HG03432 (cell line): ENCODE measurements around the gene TBX3.
"Not testable (repeated sequence)": the region's sequence is repeated elsewhere in the genome, so short reads cannot be mapped to it uniquely, and the experiment has no call there.

Source experiments
- ATAC-seq: cut with Tn5 transposase; IDR thresholded peaks from one replicate; pipeline ENCODE4 v1.9.1; 2021; ENCODE audit warnings: mild to moderate bottlenecking, moderate library complexity; ENCODE audit not compliant: unreplicated experiment

TBX3 gene

GRCh38 chr12:114684098-114684869, at the start of gene TBX3:
Gene TBX3, minus strand, starts transcription at chr12:114684175. Its CDS starts 975 bp downstream, at chr12:114683200.
- peak; percentile 62 for ATAC-seq

- no peak for ATAC-seq
Observed at GRCh38 chr12:114732426-114733030, 48.6 kb upstream of the TBX3 start.

- ATAC-seq = no peak
Observed at GRCh38 chr12:114729731-114730130, 45.8 kb upstream of the TBX3 start.

GRCh38 chr12:114726092-114726710, 42.2 kb upstream of the TBX3 start:
- no peak for ATAC-seq

GRCh38 chr12:114722176-114722575, 38.2 kb upstream of the TBX3 start:
- not testable (repeated sequence) for ATAC-seq

GRCh38 chr12:114721266-114721665, 37.3 kb upstream of the TBX3 start:
- ATAC-seq = no peak

- ATAC-seq = no peak
Observed at GRCh38 chr12:114713466-114714215, 29.7 kb upstream of the TBX3 start.

GRCh38 chr12:114711689-114712152, 27.7 kb upstream of the TBX3 start:
- no peak for ATAC-seq

GRCh38 chr12:114710151-114710550, 26.2 kb upstream of the TBX3 start:
- no peak for ATAC-seq

- no peak for ATAC-seq
Observed at GRCh38 chr12:114709112-114709511, 25.1 kb upstream of the TBX3 start.

GRCh38 chr12:114708598-114708997, 24.6 kb upstream of the TBX3 start:
- ATAC-seq = not testable (repeated sequence)

- ATAC-seq = no peak
Observed at GRCh38 chr12:114704096-114704495, 20.1 kb upstream of the TBX3 start.

- ATAC-seq = no peak
Observed at GRCh38 chr12:114703060-114703493, 19.1 kb upstream of the TBX3 start.

GRCh38 chr12:114702462-114702861, 18.5 kb upstream of the TBX3 start:
- no peak for ATAC-seq

GRCh38 chr12:114701553-114701952, 17.6 kb upstream of the TBX3 start:
- no peak for ATAC-seq

- no peak for ATAC-seq
Observed at GRCh38 chr12:114701104-114701414, 17.1 kb upstream of the TBX3 start.

GRCh38 chr12:114700392-114701103, 16.6 kb upstream of the TBX3 start:
- ATAC-seq = no peak

GRCh38 chr12:114698566-114699163, 14.7 kb upstream of the TBX3 start:
- no peak for ATAC-seq

GRCh38 chr12:114697741-114698565, 14.0 kb upstream of the TBX3 start:
- no peak for ATAC-seq
